GM20431 (cell line): Measurements from ENCODE around the gene ZBED2.
"Not testable (repeated sequence)": the region's sequence is repeated elsewhere in the genome, so short reads cannot be mapped to it uniquely, and the experiment has no call there.

Source experiments
- in situ Hi-C: fragments of 300-500 bp; cut with MseI, MboI; formaldehyde crosslinking; loops from one replicate; pipeline ENCODE4 v1.15.0; 2020; ENCODE audit warnings: low sequenced_read_pairs; ENCODE audit not compliant: unreplicated experiment

The ZBED2 gene

DNA sequence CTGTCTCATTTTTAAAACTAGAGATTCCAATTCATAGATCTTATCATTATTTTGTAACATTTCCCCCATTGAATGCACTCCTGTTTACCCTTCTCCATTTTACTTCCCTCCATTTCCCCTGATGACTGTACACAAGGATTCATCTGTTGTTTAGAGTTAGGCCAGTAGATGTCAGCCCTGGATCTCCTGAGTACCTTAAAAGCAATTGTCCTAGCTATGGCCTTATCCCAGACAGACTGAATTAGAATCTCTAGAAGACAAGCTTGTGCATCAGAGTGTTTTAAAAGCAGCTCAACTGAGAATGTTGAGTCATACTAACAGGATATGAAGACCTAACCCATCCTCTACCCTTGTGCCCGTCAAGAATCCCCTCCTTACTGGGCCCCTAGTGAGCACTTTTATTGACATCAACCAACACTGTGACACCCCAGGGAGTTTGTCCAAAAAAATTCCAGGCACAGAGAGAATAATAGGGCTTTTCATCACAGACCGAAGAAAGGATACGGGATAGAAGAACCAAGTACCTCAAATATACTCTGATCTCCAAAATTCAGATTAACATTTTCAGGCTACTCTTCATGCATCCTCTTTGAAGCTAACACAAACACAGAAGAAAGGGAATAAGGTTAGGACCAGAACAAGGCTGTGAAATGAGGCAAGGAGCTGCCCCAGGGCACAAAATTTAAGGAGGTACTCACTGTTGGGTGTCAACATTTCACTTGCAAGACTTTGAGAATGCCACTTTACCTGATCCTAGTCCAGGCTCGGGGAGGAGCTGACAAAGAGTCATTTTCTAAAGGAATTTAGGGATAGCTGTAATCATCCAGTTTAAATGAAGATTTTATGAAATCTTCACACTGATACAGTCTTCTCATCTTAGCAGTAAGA lies 17.1 kb downstream of the ZBED2 start:
- in situ Hi-C loops, result no loop called here

DNA sequence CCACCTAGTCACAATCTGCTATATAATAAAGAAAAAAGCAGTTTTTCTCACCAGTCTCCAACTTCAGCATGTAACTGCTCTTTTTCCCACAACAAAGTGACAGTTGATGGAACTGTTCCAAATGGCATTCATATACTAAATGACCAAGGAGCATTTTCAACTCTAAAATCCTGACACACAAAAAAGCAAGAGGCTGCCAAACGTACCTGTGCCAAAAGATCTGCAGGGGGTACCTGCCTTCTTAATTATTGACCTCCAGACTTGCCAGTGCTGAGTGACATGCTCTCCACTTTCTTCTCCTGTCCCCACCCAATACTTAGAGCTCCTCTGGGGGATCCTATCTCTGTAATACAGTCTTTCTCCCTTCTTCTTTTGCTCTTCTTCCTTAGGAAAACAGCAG lies 18.0 kb downstream of the ZBED2 start:
- in situ Hi-C loops, result no loop called here

DNA sequence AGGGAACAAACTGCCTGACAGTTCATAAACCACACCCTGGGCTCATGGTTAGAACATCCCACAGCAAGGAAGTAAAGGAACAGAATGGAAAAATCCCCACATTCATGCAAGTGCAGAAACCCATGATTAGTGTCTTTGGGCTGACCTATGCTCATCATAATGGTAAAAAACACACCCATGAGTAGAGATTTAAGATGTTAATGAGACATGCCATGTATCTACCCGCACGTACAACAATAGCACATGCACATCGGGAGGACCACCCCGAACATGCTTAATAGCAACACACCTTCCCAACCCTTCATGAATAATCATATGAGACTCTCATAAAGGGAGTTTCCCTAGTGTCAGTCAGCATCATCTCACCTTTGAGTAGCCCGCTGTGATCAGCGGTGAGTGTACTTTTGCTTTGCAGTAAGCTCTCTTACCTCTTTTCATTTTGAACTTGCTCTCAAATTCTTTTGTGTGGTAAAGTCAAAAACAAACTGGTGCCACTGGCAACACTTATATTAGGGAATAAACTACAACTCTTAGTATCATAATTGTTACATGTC lies 23.2 kb downstream of the ZBED2 start:
- in situ Hi-C loops, result no loop called here

DNA sequence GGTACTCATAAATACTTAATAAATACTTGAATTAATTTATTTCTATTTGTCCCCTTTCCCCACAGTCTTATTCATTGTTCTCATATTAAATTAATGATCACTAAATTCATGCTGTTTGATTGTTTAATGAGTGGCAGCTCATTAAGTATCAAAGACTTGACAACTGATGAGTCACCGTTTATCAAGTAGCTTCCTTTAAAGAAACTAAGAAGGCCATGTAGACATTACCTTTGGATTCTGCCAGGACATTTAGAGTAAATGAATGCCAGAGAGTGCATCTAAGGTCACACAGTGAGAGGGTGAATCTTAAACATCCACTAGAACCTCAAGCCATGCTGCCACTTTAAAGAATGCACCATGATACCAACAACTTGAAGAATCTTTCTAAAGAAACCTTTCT lies 23.9 kb downstream of the ZBED2 start:
- in situ Hi-C loops, result no loop called here

DNA sequence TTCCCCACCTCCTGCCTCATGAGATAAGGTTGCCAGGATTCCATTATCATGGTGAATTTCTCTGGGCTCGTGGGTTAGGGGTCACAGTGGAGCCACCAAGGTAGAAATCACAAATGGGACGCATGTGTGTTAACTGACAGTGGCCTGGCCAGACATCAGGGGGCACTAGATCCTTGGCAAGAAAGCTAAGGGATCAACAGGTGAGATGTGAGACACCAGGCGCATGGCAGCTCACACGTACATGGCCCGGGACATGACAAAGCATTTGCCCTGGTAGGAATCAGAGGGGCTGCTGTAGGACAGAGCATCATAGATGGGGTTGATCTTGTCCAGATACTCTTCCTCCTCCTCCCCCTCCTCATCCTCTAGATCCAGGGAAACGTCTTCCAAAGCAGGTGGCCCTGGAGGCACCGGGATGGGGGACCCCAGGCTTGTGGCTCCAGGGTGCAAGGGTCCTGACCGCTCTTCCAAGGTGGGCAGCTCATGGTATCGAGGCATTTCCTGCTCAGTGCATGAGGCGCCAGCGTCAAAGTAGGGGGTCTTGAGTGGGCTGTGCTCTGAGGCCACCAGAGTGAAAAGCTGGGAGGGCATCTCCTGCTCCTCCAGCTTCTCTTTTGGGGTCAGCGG lies 24.6 kb downstream of the ZBED2 start:
- in situ Hi-C loops, result no loop called here

DNA sequence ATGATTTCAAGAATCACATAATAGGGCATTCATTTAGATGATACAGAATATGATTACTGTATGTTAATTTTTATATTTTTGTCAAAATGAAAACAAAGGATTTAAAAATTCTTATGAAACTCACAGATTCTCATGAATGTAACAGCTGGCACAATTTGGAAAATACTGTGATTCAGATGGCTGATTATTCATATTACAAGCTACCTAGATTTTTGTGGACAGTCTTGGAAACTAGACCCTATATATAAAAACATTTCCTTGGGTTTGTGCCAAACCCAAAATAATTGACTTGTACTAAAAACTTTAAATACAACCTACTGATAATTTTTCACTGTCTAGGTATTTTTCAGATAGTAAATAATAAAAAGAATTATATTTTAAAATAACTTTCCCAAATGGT lies 26.2 kb downstream of the ZBED2 start:
- in situ Hi-C loops, result no loop called here

DNA sequence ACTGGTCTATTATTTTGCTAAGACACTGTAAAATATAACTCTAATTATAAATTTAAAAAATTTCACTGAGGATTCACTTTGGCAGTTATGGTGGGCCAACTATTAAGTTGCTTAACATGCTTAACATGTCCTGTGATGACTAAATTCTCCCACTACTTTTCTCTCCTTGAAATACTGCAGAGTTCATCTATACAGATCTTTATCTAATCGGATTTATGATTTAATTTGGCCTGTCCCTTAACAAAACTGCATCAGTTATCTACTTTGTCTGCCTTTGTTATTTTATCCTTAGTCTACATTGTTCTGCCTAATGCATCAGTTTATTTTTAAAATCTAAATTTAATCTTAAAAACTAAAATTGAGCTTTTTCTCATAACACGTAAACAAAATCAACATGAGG lies 26.8 kb downstream of the ZBED2 start:
- in situ Hi-C loops, result no loop called here

DNA sequence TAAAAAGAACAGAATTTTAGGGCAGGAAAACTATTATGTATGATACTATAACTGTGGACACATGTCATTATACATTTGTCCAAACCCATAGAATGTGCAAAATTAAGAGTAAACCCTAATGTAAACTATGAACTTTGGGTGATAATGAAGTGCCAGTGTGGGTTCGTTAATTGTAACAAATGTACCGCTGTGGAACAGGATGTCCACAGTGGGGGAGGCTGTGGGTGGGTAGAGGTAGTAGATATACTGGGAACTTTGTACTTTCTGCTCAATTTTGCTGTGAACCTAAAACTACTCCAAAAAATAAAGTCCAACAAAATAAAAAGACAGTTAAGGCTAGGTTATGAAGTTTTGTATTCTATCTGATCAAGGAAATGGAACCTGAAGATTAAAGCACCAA lies 28.3 kb downstream of the ZBED2 start:
- in situ Hi-C loops, result no loop called here

DNA sequence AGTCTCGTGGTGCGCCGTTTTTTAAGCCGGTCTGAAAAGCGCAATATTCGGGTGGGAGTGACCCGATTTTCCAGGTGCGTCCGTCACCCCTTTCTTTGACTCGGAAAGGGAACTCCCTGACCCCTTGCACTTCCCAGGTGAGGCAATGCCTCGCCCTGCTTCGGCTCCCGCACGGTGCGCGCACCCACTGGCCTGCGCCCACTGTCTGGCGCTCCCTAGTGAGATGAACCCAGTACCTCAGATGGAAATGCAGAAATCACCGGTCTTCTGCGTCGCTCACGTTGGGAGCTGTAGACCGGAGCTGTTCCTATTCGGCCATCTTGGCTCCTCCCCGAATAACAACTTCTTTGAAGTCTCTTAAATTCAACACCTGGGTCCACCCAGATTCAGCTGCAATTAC lies 33.2 kb downstream of the ZBED2 start:
- in situ Hi-C loops, result not testable (repeated sequence)

DNA sequence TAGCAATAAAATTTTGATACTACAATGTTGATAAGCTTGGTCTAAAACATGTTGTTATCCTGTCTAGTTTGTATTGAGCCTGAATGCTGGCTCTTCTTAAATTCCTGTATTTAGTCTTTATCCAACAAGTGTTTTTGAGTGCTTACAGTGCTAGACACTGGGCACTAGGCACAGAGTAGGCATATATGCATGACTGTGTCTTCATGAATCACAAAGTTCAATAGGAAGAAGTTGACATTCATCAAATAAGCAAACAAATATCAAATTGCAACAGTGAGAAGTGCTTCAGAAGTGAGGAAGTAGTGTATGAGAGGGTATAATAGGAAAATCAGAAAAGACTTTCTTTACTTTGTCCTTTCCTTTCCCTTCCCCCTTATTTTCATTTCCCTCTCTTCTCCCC lies 46.4 kb downstream of the ZBED2 start:
- in situ Hi-C loops, result no loop called here

DNA sequence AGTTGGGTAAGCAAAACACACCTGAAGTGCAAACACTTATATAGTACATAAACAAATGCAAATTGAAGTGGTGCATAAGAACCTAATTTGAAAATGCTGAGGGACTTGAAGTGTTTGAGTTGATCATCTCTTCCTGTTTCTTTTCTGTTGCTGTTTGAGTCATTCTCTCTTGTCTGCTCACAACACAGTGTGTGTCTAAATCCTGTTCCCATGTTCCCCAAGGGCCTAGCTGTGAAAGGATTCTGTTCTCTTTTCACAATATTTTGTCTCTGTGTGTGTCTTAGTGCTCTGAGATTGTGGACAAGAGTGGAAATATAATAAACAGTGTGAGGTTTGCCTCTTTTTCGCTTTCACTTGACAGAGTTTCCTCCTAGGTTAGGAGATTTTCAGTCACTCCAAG lies 47.1 kb downstream of the ZBED2 start:
- in situ Hi-C loops, result no loop called here

DNA sequence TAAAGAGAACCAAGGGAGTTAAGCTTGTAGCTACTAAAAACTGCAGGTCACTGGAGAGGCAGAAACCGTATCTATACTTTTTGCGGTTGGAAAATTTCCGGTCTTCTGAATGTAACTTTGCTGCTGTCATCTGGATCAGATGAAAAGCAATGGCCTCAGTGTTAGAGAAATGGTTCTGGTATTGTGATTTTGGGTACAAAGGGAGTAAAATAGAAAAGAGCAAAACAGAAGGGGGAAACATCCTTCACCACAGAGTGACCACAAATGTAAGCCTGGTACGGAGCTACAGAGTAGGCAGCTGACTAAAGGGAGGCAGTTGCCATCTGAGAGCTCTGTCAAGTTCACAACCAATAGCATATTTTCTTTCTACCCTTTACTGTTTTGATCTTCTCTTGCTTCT lies 47.5 kb downstream of the ZBED2 start:
- in situ Hi-C loops, result no loop called here

DNA sequence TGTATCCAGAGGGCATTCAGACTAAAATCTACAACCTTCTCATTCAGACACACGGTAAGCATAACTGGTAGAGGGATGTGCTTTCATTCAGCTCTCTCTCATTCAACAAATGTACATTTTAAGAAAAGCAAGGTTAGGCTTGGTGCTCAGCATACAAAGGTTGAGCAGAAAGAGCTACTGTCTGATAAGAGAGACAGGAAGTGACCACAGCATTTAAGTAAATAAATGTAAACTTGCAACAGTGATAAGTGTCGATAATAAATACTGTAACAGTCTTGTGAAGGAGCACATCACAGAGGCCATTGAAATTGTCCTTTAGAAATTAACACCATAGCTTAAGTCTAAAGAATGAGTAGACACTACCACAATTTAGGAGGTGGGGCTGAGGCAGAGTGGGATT lies 49.8 kb downstream of the ZBED2 start:
- in situ Hi-C loops, result no loop called here
